ENCODE measurements around the gene ZFP36L1. TPM values are rescaled to one million over a fixed set of nuclear protein-coding genes. Genes with fewer than 3 reads are reported as not detected.

The ZFP36L1 gene
- total and polyA plus RNA-seq, 2 of the 13 experiments (the other 11 are each of a cell fraction or from before 2014, with no cell fraction given) = 7.4 to 10.2 TPM

- TF ChIP-seq ZNF609 (CRISPR knock-in tag; IDR thresholded peaks at IDR 0.05; ENCODE audit: borderline replicate concordance) (peak; percentile 88; the same call in 1 of the 2 replicates), BRD4 (CRISPR knock-in tag; IDR thresholded peaks at IDR 0.05) (no peak), FOSL1 (CRISPR knock-in tag; IDR thresholded peaks at IDR 0.05; ENCODE audit: borderline replicate concordance) (no peak), ZNF235 (CRISPR knock-in tag; IDR thresholded peaks at IDR 0.05; ENCODE audit: borderline replicate concordance) (peak; percentile 57; the same call in 1 of the 2 replicates), RCOR2 (CRISPR knock-in tag; IDR thresholded peaks at IDR 0.05) (peak; percentile 61; the same call in 1 of the 2 replicates), NFKBIZ (CRISPR knock-in tag; IDR thresholded peaks at IDR 0.05) (peak; percentile 93), TGIF2 (CRISPR knock-in tag; IDR thresholded peaks at IDR 0.05) (peak; percentile 76), ZNF746 (CRISPR knock-in tag; IDR thresholded peaks at IDR 0.05) (peak; percentile 85), ETV6 (CRISPR knock-in tag; conservative IDR thresholded peaks at IDR 0.05) (0 out of 2 replicates have a peak, but pooled peaks have one; percentile 56), ZNF704 (CRISPR knock-in tag; IDR thresholded peaks at IDR 0.05; ENCODE audit: borderline replicate concordance) (no peak), ZNF496 (CRISPR knock-in tag; IDR thresholded peaks at IDR 0.05; ENCODE audit: insufficient replicate concordance) (no peak), SRF (IDR thresholded peaks at IDR 0.05; ENCODE audit: low read depth, low read length) (peak; percentile 11; the same call in 1 of the 2 replicates), KAT2B (IDR thresholded peaks at IDR 0.05; ENCODE audit: borderline replicate concordance, low read depth, low read length) (no peak), MAX (IDR thresholded peaks at IDR 0.05) (peak; percentile 90), ZNF33A (CRISPR knock-in tag; IDR thresholded peaks at IDR 0.05; ENCODE audit: borderline replicate concordance) (no peak), SOX13 (IDR thresholded peaks at IDR 0.05) (peak; percentile 28; the same call in 1 of the 2 replicates), SOX13 (CRISPR knock-in tag; conservative IDR thresholded peaks at IDR 0.05 in 1 of 2, IDR thresholded peaks at IDR 0.05 in 1 of 2) (peak in 1 of 2 experiments; percentile 85; a peak in 2 of 4 replicates), ZFYVE20 (CRISPR knock-in tag; IDR thresholded peaks at IDR 0.05; ENCODE audit: borderline replicate concordance, low read depth) (no peak), U2AF1 (optimal IDR thresholded peaks at IDR 0.05; ENCODE audit: low read depth, low read length) (peak; percentile 15), CAMTA2 (CRISPR knock-in tag; IDR thresholded peaks at IDR 0.05; ENCODE audit: borderline replicate concordance) (no peak), ZNF749 (CRISPR knock-in tag; IDR thresholded peaks at IDR 0.05; ENCODE audit: borderline replicate concordance) (no peak)
- TF ChIP-seq, protein P1, sequence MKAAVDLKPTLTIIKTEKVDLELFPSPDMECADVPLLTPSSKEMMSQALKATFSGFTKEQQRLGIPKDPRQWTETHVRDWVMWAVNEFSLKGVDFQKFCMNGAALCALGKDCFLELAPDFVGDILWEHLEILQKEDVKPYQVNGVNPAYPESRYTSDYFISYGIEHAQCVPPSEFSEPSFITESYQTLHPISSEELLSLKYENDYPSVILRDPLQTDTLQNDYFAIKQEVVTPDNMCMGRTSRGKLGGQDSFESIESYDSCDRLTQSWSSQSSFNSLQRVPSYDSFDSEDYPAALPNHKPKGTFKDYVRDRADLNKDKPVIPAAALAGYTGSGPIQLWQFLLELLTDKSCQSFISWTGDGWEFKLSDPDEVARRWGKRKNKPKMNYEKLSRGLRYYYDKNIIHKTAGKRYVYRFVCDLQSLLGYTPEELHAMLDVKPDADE (CRISPR knock-in tag; IDR thresholded peaks at IDR 0.05) = no peak
These were observed 8.5 kb downstream of the ZFP36L1 start (continued) for GRCh38 chr14:68784226-68784910.

Measured in HepG2 (cell line).